ENCODE data around the gene KCNQ1OT1.

KCNQ1OT1 gene

GRCh38 chr11:2673250-2673610 lies 26.6 kb downstream of the KCNQ1OT1 start:
- no peaks in the 10 kb centered on the region for H3F3A ChIP-seq (ENCODE audit: insufficient read depth, low read length)
- H3K36me3 ChIP-seq (ENCODE audit: insufficient read depth, low read length): no peaks in the 10 kb centered on the region
- H2AFZ ChIP-seq (ENCODE audit: low read length): no peak overlapping the region
- no peak overlapping the region for H3K4me3 ChIP-seq (ENCODE audit: low read depth, low read length, poor library complexity, severe bottlenecking)
- no peaks in the 10 kb centered on the region for H3K9me2 ChIP-seq (ENCODE audit: low read depth, low read length)
- H3K79me2 ChIP-seq (ENCODE audit: insufficient read depth, low read length): no peaks in the 10 kb centered on the region
- H3K27me3 ChIP-seq (ENCODE audit: insufficient read depth, low read length): no peaks in the 10 kb centered on the region
- H3K4me2 ChIP-seq (ENCODE audit: low read length): no peak overlapping the region
- no peaks in the 10 kb centered on the region for H3K9me3 ChIP-seq (ENCODE audit: low read length)
- H3K4me1 ChIP-seq (ENCODE audit: insufficient read depth, low read length, severe bottlenecking): peaks cover 11% of the 10 kb centered on the region
- TF ChIP-seq EZH2 (IDR thresholded peaks at IDR 0.05; ENCODE audit: borderline replicate concordance, low read length): no peak
- no peak for TF ChIP-seq CTCF (IDR thresholded peaks at IDR 0.05; ENCODE audit: low read length)
- no peak overlapping the region for H3K27ac ChIP-seq (ENCODE audit: low read depth, low read length, poor library complexity, severe bottlenecking)
- H4K20me1 ChIP-seq (ENCODE audit: insufficient read depth, low read length): no peaks in the 10 kb centered on the region
- no peak overlapping the region for H3K9ac ChIP-seq (ENCODE audit: low read length)

GRCh38 chr11:2672553-2673249 lies 27.1 kb downstream of the KCNQ1OT1 start:
- no peak overlapping the region for H3K4me2 ChIP-seq (ENCODE audit: low read length)
- no peaks in the 10 kb centered on the region for H3K36me3 ChIP-seq (ENCODE audit: insufficient read depth, low read length)
- no peak overlapping the region for H3K9ac ChIP-seq (ENCODE audit: low read length)
- H4K20me1 ChIP-seq (ENCODE audit: insufficient read depth, low read length): no peaks in the 10 kb centered on the region
- H2AFZ ChIP-seq (ENCODE audit: low read length): no peak overlapping the region
- no peak for TF ChIP-seq CTCF (IDR thresholded peaks at IDR 0.05; ENCODE audit: low read length)
- no peak for TF ChIP-seq EZH2 (IDR thresholded peaks at IDR 0.05; ENCODE audit: borderline replicate concordance, low read length)
- no peaks in the 10 kb centered on the region for H3K9me2 ChIP-seq (ENCODE audit: low read depth, low read length)
- no peaks in the 10 kb centered on the region for H3F3A ChIP-seq (ENCODE audit: insufficient read depth, low read length)
- H3K27me3 ChIP-seq (ENCODE audit: insufficient read depth, low read length): no peaks in the 10 kb centered on the region
- no peaks in the 10 kb centered on the region for H3K79me2 ChIP-seq (ENCODE audit: insufficient read depth, low read length)
- H3K27ac ChIP-seq (ENCODE audit: low read depth, low read length, poor library complexity, severe bottlenecking): no peak overlapping the region
- H3K4me1 ChIP-seq (ENCODE audit: insufficient read depth, low read length, severe bottlenecking): peaks cover 9% of the 10 kb centered on the region
- H3K9me3 ChIP-seq (ENCODE audit: low read length): no peaks in the 10 kb centered on the region
- H3K4me3 ChIP-seq (ENCODE audit: low read depth, low read length, poor library complexity, severe bottlenecking): no peak overlapping the region

- no peak overlapping the region for H3K4me2 ChIP-seq (ENCODE audit: low read length)
- no peaks in the 10 kb centered on the region for H3K79me2 ChIP-seq (ENCODE audit: insufficient read depth, low read length)
Observed at GRCh38 chr11:2671748-2672147, 28.0 kb downstream of the KCNQ1OT1 start.

More at GRCh38 chr11:2671748-2672147, 28.0 kb downstream of the KCNQ1OT1 start:
- Histone ChIP-seq H3K27me3 (ENCODE audit: insufficient read depth, low read length) (no peaks in the 10 kb centered on the region), H3F3A (ENCODE audit: insufficient read depth, low read length) (no peaks in the 10 kb centered on the region), H4K20me1 (ENCODE audit: insufficient read depth, low read length) (no peaks in the 10 kb centered on the region), H3K9me2 (ENCODE audit: low read depth, low read length) (no peaks in the 10 kb centered on the region), H3K4me3 (ENCODE audit: low read depth, low read length, poor library complexity, severe bottlenecking) (no peak overlapping the region), H3K9me3 (ENCODE audit: low read length) (no peaks in the 10 kb centered on the region), H3K27ac (ENCODE audit: low read depth, low read length, poor library complexity, severe bottlenecking) (no peak overlapping the region), H3K4me1 (ENCODE audit: insufficient read depth, low read length, severe bottlenecking) (no peaks in the 10 kb centered on the region), H3K36me3 (ENCODE audit: insufficient read depth, low read length) (no peaks in the 10 kb centered on the region), H3K9ac (ENCODE audit: low read length) (no peak overlapping the region), H2AFZ (ENCODE audit: low read length) (no peak overlapping the region)
- TF ChIP-seq EZH2 (IDR thresholded peaks at IDR 0.05; ENCODE audit: borderline replicate concordance, low read length): no peak
- no peak for TF ChIP-seq CTCF (IDR thresholded peaks at IDR 0.05; ENCODE audit: low read length)

Data from OCI-LY1 (cell line).